ENCODE results near the gene VEGFB. TPM values are rescaled to one million over a fixed set of nuclear protein-coding genes. Genes with fewer than 3 reads are reported as not detected.

The VEGFB gene, protein sequence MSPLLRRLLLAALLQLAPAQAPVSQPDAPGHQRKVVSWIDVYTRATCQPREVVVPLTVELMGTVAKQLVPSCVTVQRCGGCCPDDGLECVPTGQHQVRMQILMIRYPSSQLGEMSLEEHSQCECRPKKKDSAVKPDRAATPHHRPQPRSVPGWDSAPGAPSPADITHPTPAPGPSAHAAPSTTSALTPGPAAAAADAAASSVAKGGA
- total RNA-seq (100 to 1,000 TPM; 290 to 377 (median 344) TPM), polyA plus RNA-seq (340 TPM)
- long read RNA-seq, donor 1, transcript VEGFB-201 (7 exons, 1,380 nt): minor isoform, 184 of 453 reads
- long read RNA-seq, donor 1, transcript VEGFB-202 (7 exons, 979 nt): major isoform, 197 of 453 reads
- long read RNA-seq, donor 1, partial matches to known transcripts: 51 of 453 reads
- long read RNA-seq, donor 1, other reads (novel, unspliced or antisense): 21 of 453 reads
- long read RNA-seq, donor 2, transcript VEGFB-202 (7 exons, 979 nt): major isoform, 222 of 426 reads
- long read RNA-seq, donor 2, transcript VEGFB-201 (7 exons, 1,380 nt): minor isoform, 167 of 426 reads
- long read RNA-seq, donor 2, partial matches to known transcripts: 23 of 426 reads
- long read RNA-seq, donor 2, other reads (novel, unspliced or antisense): 14 of 426 reads
- long read RNA-seq, donor 3, transcript VEGFB-202 (7 exons, 979 nt): minor isoform, 13 of 48 reads
- long read RNA-seq, donor 3, transcript VEGFB-201 (7 exons, 1,380 nt): major isoform, 15 of 48 reads
- long read RNA-seq, donor 3, partial matches to known transcripts: 17 of 48 reads
- long read RNA-seq, donor 3, other reads (novel, unspliced or antisense): 0 of 48 reads
- long read RNA-seq, donor 4, transcript VEGFB-201 (7 exons, 1,380 nt): minor isoform, 196 of 474 reads
- long read RNA-seq, donor 4, transcript VEGFB-202 (7 exons, 979 nt): major isoform, 236 of 474 reads
- long read RNA-seq, donor 4, partial matches to known transcripts: 20 of 474 reads
- long read RNA-seq, donor 4, other reads (novel, unspliced or antisense): 21 of 474 reads

GRCh38 chr11:64233913-64234586 is at the start of gene VEGFB:
TSS of gene VEGFB (plus strand) at chr11:64234584. CDS start at chr11:64234834, 250 bp downstream.
- 2% methylated on average over 59 of the region's 62 CpGs for WGBS
- no peaks in the 10 kb centered on the region for H3K9me3 ChIP-seq (ENCODE audit: control insufficient read depth, low read length)
- peak; percentile 85 to 95 (median 93) for DNase-seq
- no peaks in the 10 kb centered on the region for H3K4me1 ChIP-seq (ENCODE audit: control insufficient read depth, insufficient read depth, low read length)
- peak within 1 kb of the TSS; percentile 81 for H3K27ac ChIP-seq (ENCODE audit: low read length)
- no peaks in the 10 kb centered on the region for H3K27me3 ChIP-seq (ENCODE audit: control insufficient read depth, insufficient read depth)
- H3K4me3 ChIP-seq (ENCODE audit: low read length): peak within 1 kb of the TSS; percentile 94
- peak; percentile 65 to 67 for ATAC-seq
- intact Hi-C loops (cut with DNase I): no loop called here

DNA sequence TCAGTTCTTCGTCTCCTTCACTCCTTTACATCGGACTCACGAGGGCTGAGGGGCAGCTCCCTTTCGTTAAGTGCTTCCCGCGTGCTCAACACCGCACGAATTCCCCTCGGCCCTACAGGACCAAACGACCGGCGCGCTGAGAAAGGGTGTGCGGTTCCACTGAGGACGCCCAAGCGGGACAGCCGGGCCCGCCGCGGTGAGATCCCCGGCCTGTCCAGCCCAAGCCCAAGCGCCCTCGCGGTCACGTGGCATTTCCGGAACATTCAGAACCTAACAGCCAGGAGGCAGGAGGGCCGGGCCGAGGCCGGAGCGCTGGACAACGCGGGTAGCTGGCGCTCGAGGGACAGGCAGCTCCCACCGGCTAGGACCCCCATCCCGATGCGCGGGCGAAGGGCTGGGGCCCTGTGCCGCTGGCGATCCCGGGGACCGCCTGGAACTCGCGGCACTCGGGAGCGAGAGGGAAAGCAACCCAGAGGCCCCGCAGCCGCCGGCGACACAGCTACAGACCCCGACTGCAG is 49.1 kb upstream of the VEGFB start:
- Histone ChIP-seq H3K27ac (ENCODE audit: low read length) (peak overlapping the region; percentile 89), H3K4me1 (ENCODE audit: control insufficient read depth, insufficient read depth, low read length) (peaks cover 10% of the 10 kb centered on the region), H3K9me3 (ENCODE audit: control insufficient read depth, low read length) (no peaks in the 10 kb centered on the region), H3K4me3 (ENCODE audit: low read length) (peak overlapping the region; percentile 54), H3K27me3 (ENCODE audit: control insufficient read depth, insufficient read depth) (no peaks in the 10 kb centered on the region)
- DNase-seq (peak; percentile 93 to 96 (median 95)), ATAC-seq (peak; percentile 68 to 79)
- intact Hi-C loops (cut with DNase I): loop anchor here in 1 of 4 donors (5.0 kb wide), 1 partner anchor 117 kb away; the partner anchor contains the start of gene CATSPERZ
- under 1% methylated on average over 52 of the region's 52 CpGs for WGBS

DNA sequence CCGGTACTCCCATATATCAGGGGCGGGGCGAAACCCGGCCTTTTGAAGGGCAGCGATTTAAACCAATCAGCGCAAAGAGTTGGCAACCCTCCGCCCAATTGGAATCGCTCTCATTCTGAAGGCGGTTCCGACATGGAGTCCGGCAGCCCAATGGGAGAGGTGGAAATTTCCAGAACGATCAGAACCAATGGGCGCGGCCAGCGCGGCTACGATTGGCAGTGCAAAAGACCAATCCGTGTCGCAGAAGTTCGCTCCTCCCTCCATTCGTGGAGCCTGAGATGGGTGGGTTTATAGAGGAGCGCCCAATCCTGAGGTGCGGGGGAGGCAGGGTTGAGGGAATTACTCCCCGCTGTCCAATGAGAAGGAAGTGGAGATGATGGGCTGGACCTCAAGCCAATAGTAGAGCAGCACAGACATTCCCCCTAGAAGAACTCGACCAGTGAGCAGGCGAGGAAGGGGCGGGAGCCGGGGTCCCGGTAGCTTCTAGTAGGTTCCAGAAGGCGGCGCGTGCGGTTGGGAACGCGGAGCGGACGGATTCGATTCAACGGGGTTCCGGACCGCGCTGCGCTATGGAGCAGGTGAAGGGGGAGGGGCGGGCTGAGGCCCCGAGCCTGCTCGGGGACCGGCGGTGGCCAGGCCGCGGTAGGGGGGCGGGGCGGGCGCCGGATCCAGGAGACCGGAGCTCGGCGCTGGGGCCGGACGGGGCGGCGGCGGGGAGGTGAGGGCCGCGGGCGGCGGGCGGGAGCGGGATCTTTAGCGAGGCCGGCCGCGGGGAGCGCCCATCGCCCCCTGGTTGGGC is 48.5 kb upstream of the VEGFB start, which contains the start of gene STIP1:
Gene STIP1, plus strand, starts transcription at position 479 of the 799 bp plus-strand sequence. Its CDS starts 91 bp downstream, at position 570.
- peak; percentile 99 for DNase-seq
- ATAC-seq: peak; percentile 94 to 95
- Histone ChIP-seq H3K27ac (ENCODE audit: low read length) (peak within 1 kb of the TSS; percentile 89), H3K4me3 (ENCODE audit: low read length) (peak within 1 kb of the TSS; percentile 54), H3K4me1 (ENCODE audit: control insufficient read depth, insufficient read depth, low read length) (peaks cover 6% of the 10 kb centered on the region), H3K9me3 (ENCODE audit: control insufficient read depth, low read length) (no peaks in the 10 kb centered on the region), H3K27me3 (ENCODE audit: control insufficient read depth, insufficient read depth) (no peaks in the 10 kb centered on the region)
- under 1% methylated on average over 74 of the region's 74 CpGs for WGBS
- intact Hi-C loops (cut with DNase I): loop anchor here in 1 of 4 donors (5.0 kb wide), 1 partner anchor 116 kb away; the partner anchor contains the start of gene CATSPERZ

GRCh38 chr11:64186492-64187165 is 47.8 kb upstream of the VEGFB start:
- H3K4me1 ChIP-seq (ENCODE audit: control insufficient read depth, insufficient read depth, low read length): peaks cover 6% of the 10 kb centered on the region
- no peaks in the 10 kb centered on the region for H3K9me3 ChIP-seq (ENCODE audit: control insufficient read depth, low read length)
- DNase-seq: peak in 1 of 3 donors; percentile 24
- no peak for ATAC-seq
- H3K27me3 ChIP-seq (ENCODE audit: control insufficient read depth, insufficient read depth): no peaks in the 10 kb centered on the region
- H3K27ac ChIP-seq (ENCODE audit: low read length): no peak overlapping the region
- WGBS: under 1% methylated on average over 48 of the region's 48 CpGs
- no peak overlapping the region for H3K4me3 ChIP-seq (ENCODE audit: low read length)
- intact Hi-C loops (cut with DNase I): loop anchor here in 1 of 4 donors (5.0 kb wide), 1 partner anchor 116 kb away; the partner anchor contains the start of gene CATSPERZ

- WGBS: 92% methylated on average over 5 of the region's 5 CpGs
- H3K4me1 ChIP-seq (ENCODE audit: control insufficient read depth, insufficient read depth, low read length): no peaks in the 10 kb centered on the region
- intact Hi-C loops (cut with DNase I): no loop called here
- no peaks in the 10 kb centered on the region for H3K9me3 ChIP-seq (ENCODE audit: control insufficient read depth, low read length)
- H3K27me3 ChIP-seq (ENCODE audit: control insufficient read depth, insufficient read depth): no peaks in the 10 kb centered on the region
- no peak overlapping the region for H3K4me3 ChIP-seq (ENCODE audit: low read length)
- ATAC-seq: no peak
- no peak for DNase-seq
- H3K27ac ChIP-seq (ENCODE audit: low read length): no peak overlapping the region
These were observed 42.0 kb upstream of the VEGFB start for GRCh38 chr11:64192434-64192833.

DNA sequence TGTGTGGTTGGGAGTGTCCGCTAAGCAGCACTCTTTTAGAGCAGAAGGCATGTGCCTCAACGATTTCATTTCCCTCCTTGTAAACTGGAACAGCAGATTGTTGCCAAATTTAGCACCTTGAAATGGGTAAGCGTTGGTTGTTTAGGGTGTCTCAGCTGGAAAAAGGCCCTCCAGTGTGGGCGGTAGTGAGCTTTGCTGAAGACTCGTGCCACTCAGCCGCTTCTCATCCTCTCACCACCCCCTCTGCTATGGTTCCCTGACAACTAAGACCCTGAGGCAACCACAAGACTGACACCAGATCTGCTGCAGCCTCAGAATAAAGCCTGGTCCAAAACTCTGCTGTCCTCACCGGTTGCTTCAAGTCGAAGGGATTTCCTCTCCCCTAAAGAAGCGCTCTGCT is 37.8 kb upstream of the VEGFB start:
- H3K27ac ChIP-seq (ENCODE audit: low read length): no peak overlapping the region
- ATAC-seq: no peak
- H3K4me3 ChIP-seq (ENCODE audit: low read length): no peak overlapping the region
- H3K27me3 ChIP-seq (ENCODE audit: control insufficient read depth, insufficient read depth): no peaks in the 10 kb centered on the region
- no peak for DNase-seq
- intact Hi-C loops (cut with DNase I): no loop called here
- no peaks in the 10 kb centered on the region for H3K9me3 ChIP-seq (ENCODE audit: control insufficient read depth, low read length)
- WGBS: 80% methylated on average over 9 of the region's 9 CpGs
- H3K4me1 ChIP-seq (ENCODE audit: control insufficient read depth, insufficient read depth, low read length): no peaks in the 10 kb centered on the region

GRCh38 chr11:64198511-64198910 is 35.9 kb upstream of the VEGFB start:
- WGBS: 99% methylated on average over 2 of the region's 2 CpGs
- Histone ChIP-seq H3K27ac (ENCODE audit: low read length) (no peak overlapping the region), H3K9me3 (ENCODE audit: control insufficient read depth, low read length) (no peaks in the 10 kb centered on the region), H3K4me1 (ENCODE audit: control insufficient read depth, insufficient read depth, low read length) (no peaks in the 10 kb centered on the region), H3K4me3 (ENCODE audit: low read length) (no peak overlapping the region), H3K27me3 (ENCODE audit: control insufficient read depth, insufficient read depth) (no peaks in the 10 kb centered on the region)
- ATAC-seq (no peak), DNase-seq (no peak)
- intact Hi-C loops (cut with DNase I): no loop called here

GRCh38 chr11:64201543-64201942 is 32.8 kb upstream of the VEGFB start:
- intact Hi-C loops (cut with DNase I): no loop called here
- H3K9me3 ChIP-seq (ENCODE audit: control insufficient read depth, low read length): no peaks in the 10 kb centered on the region

DNA sequence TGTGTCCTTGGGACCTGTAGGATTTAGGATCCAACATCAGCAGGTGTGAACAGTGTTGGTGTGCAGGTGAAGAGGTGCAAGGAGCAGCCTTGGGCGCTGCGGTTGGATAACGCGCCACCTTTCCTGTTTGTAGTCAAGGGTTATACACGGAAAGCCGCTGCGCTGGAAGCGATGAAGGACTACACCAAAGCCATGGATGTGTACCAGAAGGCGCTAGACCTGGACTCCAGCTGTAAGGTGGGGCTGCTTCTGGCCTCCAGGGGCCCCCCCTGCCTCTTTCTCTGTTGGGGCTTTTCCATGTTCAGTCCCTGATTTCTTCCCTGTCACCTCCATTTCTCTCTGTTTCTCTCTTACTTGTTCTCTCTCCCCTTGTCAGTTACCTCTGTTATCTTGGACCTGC is 31.4 kb upstream of the VEGFB start:
- intact Hi-C loops (cut with DNase I): no loop called here
- H3K27ac ChIP-seq (ENCODE audit: low read length): no peak overlapping the region
- 95% methylated on average over 9 of the region's 9 CpGs for WGBS
- ATAC-seq: no peak
- no peaks in the 10 kb centered on the region for H3K9me3 ChIP-seq (ENCODE audit: control insufficient read depth, low read length)
- no peaks in the 10 kb centered on the region for H3K27me3 ChIP-seq (ENCODE audit: control insufficient read depth, insufficient read depth)
- no peaks in the 10 kb centered on the region for H3K4me1 ChIP-seq (ENCODE audit: control insufficient read depth, insufficient read depth, low read length)
- no peak overlapping the region for H3K4me3 ChIP-seq (ENCODE audit: low read length)
- no peak for DNase-seq

More at GRCh38 chr11:64201543-64201942, 32.8 kb upstream of the VEGFB start:
- no peak for DNase-seq
- WGBS: 63% methylated on average over 3 of the region's 3 CpGs
- no peak overlapping the region for H3K4me3 ChIP-seq (ENCODE audit: low read length)
- no peak for ATAC-seq
- no peak overlapping the region for H3K27ac ChIP-seq (ENCODE audit: low read length)
- H3K27me3 ChIP-seq (ENCODE audit: control insufficient read depth, insufficient read depth): no peaks in the 10 kb centered on the region
- no peaks in the 10 kb centered on the region for H3K4me1 ChIP-seq (ENCODE audit: control insufficient read depth, insufficient read depth, low read length)

All from right cardiac atrium (tissue), 5 donors.